PC-3 (cell line): ENCODE data around the gene MMAA.
"Not testable (repeated sequence)": the region's sequence is repeated elsewhere in the genome, so short reads cannot be mapped to it uniquely, and the experiment has no call there.

ENCODE experiments used
- EZH2 ChIP-seq: fragments of 300-600 bp; sonication (generic); IDR thresholded peaks from one replicate; pipeline ENCODE4 v1.6.1; 2017; ENCODE audit warnings: antibody characterized with exemption, mild to moderate bottlenecking, low read length; ENCODE audit not compliant: unreplicated experiment
- TF ChIP-seq, protein P1 (sequence below): fragments of 300-600 bp; sonication (generic); conservative IDR thresholded peaks from 2 replicates; pipeline ENCODE4 v1.5.1; 2017; ENCODE audit warnings: antibody characterized with exemption, low read depth, mild to moderate bottlenecking, low read length

DNA sequence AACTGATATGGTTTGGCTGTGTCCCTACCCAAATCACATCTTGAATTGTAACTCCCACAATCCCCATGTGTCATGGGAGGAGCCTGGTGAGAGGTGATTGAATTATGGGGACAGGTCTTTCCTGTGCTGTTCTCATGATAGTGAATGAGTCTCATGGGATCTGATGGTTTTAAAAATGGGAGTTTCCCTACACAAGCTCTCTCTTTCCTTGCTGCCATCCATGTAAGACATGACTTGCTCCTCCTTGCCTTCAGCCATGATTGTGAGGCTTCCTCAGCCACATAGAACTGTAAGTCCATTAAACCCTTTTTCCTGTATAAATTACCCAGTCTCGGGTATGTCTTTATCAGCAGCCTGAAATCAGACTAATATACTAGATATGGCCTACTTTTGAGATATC lies 2.9 kb downstream of the MMAA start:
- TF ChIP-seq, protein P1, sequence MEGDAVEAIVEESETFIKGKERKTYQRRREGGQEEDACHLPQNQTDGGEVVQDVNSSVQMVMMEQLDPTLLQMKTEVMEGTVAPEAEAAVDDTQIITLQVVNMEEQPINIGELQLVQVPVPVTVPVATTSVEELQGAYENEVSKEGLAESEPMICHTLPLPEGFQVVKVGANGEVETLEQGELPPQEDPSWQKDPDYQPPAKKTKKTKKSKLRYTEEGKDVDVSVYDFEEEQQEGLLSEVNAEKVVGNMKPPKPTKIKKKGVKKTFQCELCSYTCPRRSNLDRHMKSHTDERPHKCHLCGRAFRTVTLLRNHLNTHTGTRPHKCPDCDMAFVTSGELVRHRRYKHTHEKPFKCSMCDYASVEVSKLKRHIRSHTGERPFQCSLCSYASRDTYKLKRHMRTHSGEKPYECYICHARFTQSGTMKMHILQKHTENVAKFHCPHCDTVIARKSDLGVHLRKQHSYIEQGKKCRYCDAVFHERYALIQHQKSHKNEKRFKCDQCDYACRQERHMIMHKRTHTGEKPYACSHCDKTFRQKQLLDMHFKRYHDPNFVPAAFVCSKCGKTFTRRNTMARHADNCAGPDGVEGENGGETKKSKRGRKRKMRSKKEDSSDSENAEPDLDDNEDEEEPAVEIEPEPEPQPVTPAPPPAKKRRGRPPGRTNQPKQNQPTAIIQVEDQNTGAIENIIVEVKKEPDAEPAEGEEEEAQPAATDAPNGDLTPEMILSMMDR, result not testable (repeated sequence)
- TF ChIP-seq EZH2, result not testable (repeated sequence)
